Smooth muscle cell (in vitro differentiated cells): ENCODE results near the gene RFFL. TPM values are rescaled to one million over a fixed set of nuclear protein-coding genes. Genes with fewer than 3 reads are reported as not detected.

Experiments
- DNase-seq: peaks from one replicate; lab custom pipeline; 2025; ENCODE audit not compliant: unreplicated experiment; lab: John Stamatoyannopoulos, UW
- H2AFZ ChIP-seq: fragments of 200-600 bp; sonication (generic); 2 replicates; pipeline ENCODE4 v1.6.0; 2016; ENCODE audit warnings: antibody characterized with exemption, low read depth, mild to moderate bottlenecking
- H3F3A ChIP-seq: fragments of 200-600 bp; sonication (generic); 2 replicates; pipeline ENCODE4 v1.6.0; 2017; ENCODE audit warnings: antibody characterized with exemption, low read depth
- H3K27ac ChIP-seq: fragments of 200-600 bp; sonication (generic); 2 replicates; pipeline ENCODE4 v1.5.1; 2016; ENCODE audit warnings: low read depth, mild to moderate bottlenecking
- H3K27me3 ChIP-seq: fragments of 200-600 bp; sonication (generic); 2 replicates; pipeline ENCODE4 v1.6.1; 2016; ENCODE audit warnings: low read depth, mild to moderate bottlenecking
- H3K36me3 ChIP-seq: fragments of 200-600 bp; sonication (generic); 2 replicates; pipeline ENCODE4 v1.5.1; 2016; ENCODE audit warnings: low read depth
- H3K4me1 ChIP-seq: fragments of 200-600 bp; sonication (generic); 2 replicates; pipeline ENCODE4 v1.5.1; 2016; ENCODE audit warnings: low read depth
- H3K4me2 ChIP-seq: fragments of 200-600 bp; sonication (generic); 2 replicates; pipeline ENCODE4 v1.6.0; 2016; ENCODE audit warnings: mild to moderate bottlenecking
- H3K4me3 ChIP-seq: fragments of 200-600 bp; sonication (generic); 2 replicates; pipeline ENCODE4 v1.5.1; 2016; ENCODE audit warnings: mild to moderate bottlenecking
- H3K79me2 ChIP-seq: fragments of 200-600 bp; sonication (generic); 2 replicates; pipeline ENCODE4 v1.6.0; 2016; ENCODE audit warnings: low read depth, mild to moderate bottlenecking
- H3K9ac ChIP-seq: fragments of 200-600 bp; sonication (generic); 2 replicates; pipeline ENCODE4 v1.6.0; 2016; ENCODE audit warnings: low read depth
- H3K9me3 ChIP-seq: fragments of 200-600 bp; sonication (generic); replicated peaks from 2 replicates; pipeline ENCODE4 v1.5.1; 2016; ENCODE audit warnings: low read depth
- H4K20me1 ChIP-seq: fragments of 200-600 bp; sonication (generic); 2 replicates; pipeline ENCODE4 v1.6.0; 2016; ENCODE audit warnings: low read depth
- WGBS: methylation state at CpG from one replicate; pipeline ENCODE4 v1.1.7; 2016; ENCODE audit warnings: low lambda C conversion rate; 5-methylcytosine and 5-hydroxymethylcytosine counted together
- polyA plus RNA-seq: library from polyadenylated mRNA; unstranded; fragments of >200 nt; fragmentation: Nextera tagmentation; extraction: Ambion mirVana; gene quantifications from 2 replicates; pipeline ENCODE4 v1.2.1, GENCODE V29; 2016
- total RNA-seq: library from RNA; depleted of rRNA; stranded (reverse); fragments of >200 nt; gene quantifications from 2 replicates; pipeline ENCODE4 v1.2.3, GENCODE V29; 2014
- TF ChIP-seq, protein P1 (sequence below): fragments of 200-600 bp; sonication (generic); IDR thresholded peaks from 2 replicates; pipeline ENCODE4 v1.5.1; 2017; ENCODE audit warnings: borderline replicate concordance, mild to moderate bottlenecking, antibody characterized with exemption; ENCODE audit not compliant: insufficient read depth, poor library complexity, severe bottlenecking

RFFL gene
- total and polyA plus RNA-seq, 2 experiments from 2014 or later: 7.0 to 7.1 TPM

GRCh38 chr17:34991606-34992005 is 71.9 kb downstream of the RFFL start:
- TF ChIP-seq, protein P1, sequence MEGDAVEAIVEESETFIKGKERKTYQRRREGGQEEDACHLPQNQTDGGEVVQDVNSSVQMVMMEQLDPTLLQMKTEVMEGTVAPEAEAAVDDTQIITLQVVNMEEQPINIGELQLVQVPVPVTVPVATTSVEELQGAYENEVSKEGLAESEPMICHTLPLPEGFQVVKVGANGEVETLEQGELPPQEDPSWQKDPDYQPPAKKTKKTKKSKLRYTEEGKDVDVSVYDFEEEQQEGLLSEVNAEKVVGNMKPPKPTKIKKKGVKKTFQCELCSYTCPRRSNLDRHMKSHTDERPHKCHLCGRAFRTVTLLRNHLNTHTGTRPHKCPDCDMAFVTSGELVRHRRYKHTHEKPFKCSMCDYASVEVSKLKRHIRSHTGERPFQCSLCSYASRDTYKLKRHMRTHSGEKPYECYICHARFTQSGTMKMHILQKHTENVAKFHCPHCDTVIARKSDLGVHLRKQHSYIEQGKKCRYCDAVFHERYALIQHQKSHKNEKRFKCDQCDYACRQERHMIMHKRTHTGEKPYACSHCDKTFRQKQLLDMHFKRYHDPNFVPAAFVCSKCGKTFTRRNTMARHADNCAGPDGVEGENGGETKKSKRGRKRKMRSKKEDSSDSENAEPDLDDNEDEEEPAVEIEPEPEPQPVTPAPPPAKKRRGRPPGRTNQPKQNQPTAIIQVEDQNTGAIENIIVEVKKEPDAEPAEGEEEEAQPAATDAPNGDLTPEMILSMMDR: no peak
- Histone ChIP-seq H3K4me1 (no peaks in the 10 kb centered on the region), H3F3A (no peaks in the 10 kb centered on the region), H3K79me2 (peaks cover 7% of the 10 kb centered on the region), H4K20me1 (no peaks in the 10 kb centered on the region), H3K4me3 (no peak overlapping the region), H3K9ac (no peak overlapping the region), H3K27ac (no peak overlapping the region), H3K36me3 (no peaks in the 10 kb centered on the region), H2AFZ (no peak overlapping the region), H3K4me2 (no peak overlapping the region), H3K9me3 (no peaks in the 10 kb centered on the region), H3K27me3 (no peaks in the 10 kb centered on the region)
- DNase-seq: no peak
- 91% methylated on average over 3 of the region's 3 CpGs for WGBS

DNA sequence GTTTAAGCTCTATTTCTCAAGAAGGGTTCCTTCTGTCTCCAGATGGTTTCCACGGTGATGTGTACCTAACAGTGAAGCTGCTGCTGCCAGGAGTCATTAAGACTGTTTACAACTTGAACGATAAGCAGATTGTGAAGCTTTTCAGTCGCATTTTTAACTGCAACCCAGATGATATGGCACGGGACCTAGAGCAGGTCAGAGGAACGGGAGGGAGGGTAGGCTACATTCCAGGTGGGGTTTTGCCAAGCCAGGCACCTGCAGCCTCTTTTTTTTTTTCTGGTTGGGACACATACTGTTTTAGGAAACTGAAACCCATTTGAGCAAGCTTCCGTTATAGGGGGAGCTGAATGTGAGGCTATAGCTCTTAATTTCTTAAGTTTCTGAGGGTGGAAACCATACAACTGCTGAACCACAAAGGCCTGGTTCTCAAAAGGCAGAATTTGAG is 72.6 kb downstream of the RFFL start:
- no peaks in the 10 kb centered on the region for H3F3A ChIP-seq
- H3K79me2 ChIP-seq: peaks cover 7% of the 10 kb centered on the region
- TF ChIP-seq, protein P1: no peak
- no peak overlapping the region for H2AFZ ChIP-seq
- H3K4me3 ChIP-seq: no peak overlapping the region
- H3K9ac ChIP-seq: no peak overlapping the region
- 90% methylated on average over 6 of the region's 6 CpGs for WGBS
- no peaks in the 10 kb centered on the region for H3K4me1 ChIP-seq
- no peak overlapping the region for H3K4me2 ChIP-seq
- no peaks in the 10 kb centered on the region for H3K27me3 ChIP-seq
- no peaks in the 10 kb centered on the region for H3K36me3 ChIP-seq
- H4K20me1 ChIP-seq: no peaks in the 10 kb centered on the region
- H3K9me3 ChIP-seq: no peaks in the 10 kb centered on the region
- DNase-seq: no peak
- no peak overlapping the region for H3K27ac ChIP-seq

DNA sequence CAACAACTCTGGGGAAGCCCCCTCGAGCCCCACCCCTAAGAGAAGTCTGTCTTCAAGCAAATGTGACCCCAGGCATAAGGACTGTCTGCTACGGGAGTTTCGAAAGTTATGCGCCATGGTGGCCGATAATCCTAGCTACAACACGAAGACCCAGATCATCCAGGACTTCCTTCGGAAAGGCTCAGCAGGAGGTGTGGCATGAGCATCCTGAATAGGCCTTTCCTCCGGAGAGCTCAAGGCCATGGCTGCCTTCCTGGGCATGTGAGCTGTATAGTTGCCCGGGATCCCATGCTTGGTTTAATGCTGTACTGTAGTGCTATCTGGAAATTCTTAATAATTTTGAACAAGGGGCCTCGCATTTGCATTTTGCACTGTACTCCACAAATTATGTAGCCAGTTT is 74.0 kb downstream of the RFFL start:
- peaks cover 18% of the 10 kb centered on the region for H3K79me2 ChIP-seq
- TF ChIP-seq, protein P1: no peak
- H3K9ac ChIP-seq: no peak overlapping the region
- no peak overlapping the region for H3K4me2 ChIP-seq
- no peak for DNase-seq
- H3K36me3 ChIP-seq: no peaks in the 10 kb centered on the region
- H3F3A ChIP-seq: no peaks in the 10 kb centered on the region
- H3K27me3 ChIP-seq: no peaks in the 10 kb centered on the region
- no peak overlapping the region for H2AFZ ChIP-seq
- WGBS: 96% methylated on average over 10 of the region's 10 CpGs
- no peak overlapping the region for H3K4me3 ChIP-seq
- H3K27ac ChIP-seq: no peak overlapping the region
- no peaks in the 10 kb centered on the region for H3K4me1 ChIP-seq
- H4K20me1 ChIP-seq: no peaks in the 10 kb centered on the region
- H3K9me3 ChIP-seq: no peaks in the 10 kb centered on the region

DNA sequence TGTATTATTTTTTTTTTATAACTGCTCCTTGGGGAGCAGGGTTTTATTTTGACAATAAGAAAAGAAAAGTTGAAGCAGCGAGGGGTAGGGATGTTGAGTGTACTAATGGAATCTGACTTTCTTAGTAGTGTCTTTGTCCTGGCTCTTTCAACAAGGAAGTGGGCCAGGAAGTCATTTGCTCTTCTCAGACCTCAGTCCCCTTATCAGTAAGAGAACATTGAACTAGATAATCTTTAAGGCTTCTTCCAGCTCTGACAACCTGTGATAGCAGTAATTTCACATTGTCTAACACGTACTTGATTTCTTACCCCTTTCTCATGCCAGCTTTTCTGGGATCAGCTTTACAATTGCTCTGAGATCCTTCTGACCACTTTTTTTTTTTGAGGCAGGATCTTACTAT is 74.9 kb downstream of the RFFL start:
- TF ChIP-seq, protein P1: no peak
- Histone ChIP-seq H3F3A (no peaks in the 10 kb centered on the region), H4K20me1 (no peaks in the 10 kb centered on the region), H3K4me1 (no peaks in the 10 kb centered on the region), H3K4me2 (no peak overlapping the region), H3K27me3 (no peaks in the 10 kb centered on the region), H3K9me3 (no peaks in the 10 kb centered on the region), H3K9ac (no peak overlapping the region), H3K4me3 (no peak overlapping the region), H3K36me3 (no peaks in the 10 kb centered on the region), H3K27ac (no peak overlapping the region), H3K79me2 (peaks cover 26% of the 10 kb centered on the region), H2AFZ (no peak overlapping the region)
- no peak for DNase-seq
- 93% methylated on average over 2 of the region's 2 CpGs for WGBS
